HepG2 (cell line): ENCODE data around the gene NR5A2. TPM values are rescaled to one million over a fixed set of nuclear protein-coding genes. Genes with fewer than 3 reads are reported as not detected.

Experiments used
- ARID2 ChIP-seq: sonication (generic); formaldehyde crosslinking; IDR thresholded peaks from 2 replicates; pipeline ENCODE4 v1.8.1; 2022; ENCODE audit warnings: mild to moderate bottlenecking, missing genetic modification reagents, borderline replicate concordance
- CBX1 ChIP-seq: IDR thresholded peaks from one replicate; pipeline ENCODE4 v1.6.1; 2016; ENCODE audit warnings: antibody characterized with exemption, low read depth
- HNRNPL ChIP-seq: fragments of 200-400 bp; formaldehyde crosslinking; IDR thresholded peaks from 2 replicates; pipeline ENCODE4 v1.6.1; 2017; ENCODE audit warnings: mild to moderate bottlenecking, low read depth, low read length
- JDP2 ChIP-seq: sonication (generic); formaldehyde crosslinking; IDR thresholded peaks from 2 replicates; pipeline ENCODE4 v1.8.1; 2022; ENCODE audit warnings: missing genetic modification reagents, borderline replicate concordance
- MTF2 ChIP-seq: sonication (generic); formaldehyde crosslinking; IDR thresholded peaks from 2 replicates; pipeline ENCODE4 v1.5.0; 2020; ENCODE audit warnings: missing genetic modification reagents, borderline replicate concordance
- NFKB2 ChIP-seq: sonication (generic); formaldehyde crosslinking; IDR thresholded peaks from 2 replicates; pipeline ENCODE4 v1.4.0; 2020; ENCODE audit warnings: missing genetic modification reagents, borderline replicate concordance
- RAD51 ChIP-seq: fragments of 450-650 bp; IDR thresholded peaks from 2 replicates; pipeline ENCODE4 v1.6.1; 2016; ENCODE audit warnings: borderline replicate concordance
- RFX5 ChIP-seq: IDR thresholded peaks from 2 replicates; pipeline ENCODE4 v1.6.1; 2011; ENCODE audit warnings: low read depth, low read length, improper control_type of control experiment
- ZNF235 ChIP-seq: sonication (generic); formaldehyde crosslinking; IDR thresholded peaks from 2 replicates; pipeline ENCODE4 v1.8.1; 2023; ENCODE audit warnings: mild to moderate bottlenecking, missing genetic modification reagents, borderline replicate concordance
- polyA plus RNA-seq, 8 experiments: library from polyadenylated mRNA; depleted of rRNA in 3 of 8; stranded (reverse) in 7 of 8; unstranded in 1 of 8; fragments of >200 nt; fragmentation: Illumina TruSeq in 4 of 8; extraction: Trizol in 4 of 8; gene quantifications; 2 replicates each; pipeline versions ENCODE4 v1.2.1 to v1.2.3, GENCODE V29; 2011 to 2016; ENCODE audit warnings: low read depth in 4 of 8, missing spikeins in 1 of 8, mixed read lengths in 1 of 8; ENCODE audit not compliant: insufficient read depth in 1 of 8
- total RNA-seq, 5 experiments: library from RNA; depleted of rRNA; stranded (reverse); fragments of >200 nt; fragmentation: Illumina TruSeq; extraction: Trizol; gene quantifications; 2 replicates each; pipeline ENCODE4 v1.2.3, GENCODE V29; 2016; ENCODE audit warnings: low read depth in 1 of 5
- TF ChIP-seq, protein P1 (sequence below): sonication (generic); formaldehyde crosslinking; IDR thresholded peaks from 2 replicates; pipeline ENCODE4 v1.4.0; 2020; ENCODE audit warnings: missing genetic modification reagents, mild to moderate bottlenecking, borderline replicate concordance
- TF ChIP-seq, protein P2 (sequence below): IDR thresholded peaks from 2 replicates; pipeline ENCODE4 v1.6.1; 2016; ENCODE audit warnings: low read depth, missing genetic modification reagents, missing compliant biosample characterization
- TF ChIP-seq, protein P3 (sequence below): IDR thresholded peaks from 2 replicates; pipeline ENCODE4 v1.6.1; 2016; ENCODE audit warnings: low read depth, borderline replicate concordance
- TF ChIP-seq, protein P4 (sequence below): sonication (generic); formaldehyde crosslinking; IDR thresholded peaks from 2 replicates; pipeline ENCODE4 v1.4.0; 2020; ENCODE audit warnings: missing genetic modification reagents, borderline replicate concordance
- TF ChIP-seq, protein P5 (sequence below): sonication (generic); formaldehyde crosslinking; IDR thresholded peaks from 2 replicates; pipeline ENCODE4 v1.4.0; 2020; ENCODE audit warnings: missing genetic modification reagents, borderline replicate concordance

The NR5A2 gene
- total and polyA plus RNA-seq, 2 of the 13 experiments (the other 11 are each of a cell fraction or from before 2014, with no cell fraction given) = 0.24 to 2.8 TPM

DNA sequence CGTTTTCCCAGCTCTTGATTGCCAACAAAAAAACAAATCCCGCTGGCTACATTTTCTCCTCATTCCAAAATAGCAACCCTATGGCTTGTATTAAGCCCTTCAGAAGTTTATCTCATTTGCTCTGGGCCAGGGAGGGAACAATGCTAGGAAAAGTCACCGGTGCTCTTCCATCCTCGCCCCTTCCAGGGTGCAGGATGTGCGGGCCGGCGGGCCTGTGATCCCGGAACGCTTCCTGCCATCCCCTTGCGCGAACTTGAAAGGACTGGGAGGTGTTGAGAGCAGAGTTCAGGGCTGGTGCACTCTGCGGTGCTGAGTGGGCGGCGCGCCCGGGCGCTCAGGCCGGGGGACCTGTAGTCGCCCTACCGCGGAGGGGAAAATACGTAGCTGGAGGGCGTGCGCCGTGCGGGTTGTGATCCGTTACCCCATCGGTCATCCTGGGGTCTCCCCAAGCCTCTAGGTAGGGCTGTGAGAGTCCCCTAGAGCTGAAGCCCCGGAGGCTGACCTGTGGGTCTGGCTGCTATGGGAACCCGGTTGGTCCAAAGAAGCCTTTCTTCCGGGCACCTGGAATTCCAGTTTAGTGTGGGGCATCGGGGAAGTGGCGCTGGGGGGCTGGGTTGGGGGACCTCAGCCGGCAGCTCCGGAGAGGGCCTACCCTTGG lies 13.1 kb downstream of the NR5A2 start (continued):
- no peak for TF ChIP-seq RFX5
- TF ChIP-seq ZNF235 (CRISPR knock-in tag) = no peak
- no peak; the same call in 1 of the 2 replicates for TF ChIP-seq JDP2
- peak; percentile 44; the same call in 1 of the 2 replicates for TF ChIP-seq NFKB2 (CRISPR knock-in tag)
- TF ChIP-seq CBX1 = no peak
- TF ChIP-seq, protein P1, sequence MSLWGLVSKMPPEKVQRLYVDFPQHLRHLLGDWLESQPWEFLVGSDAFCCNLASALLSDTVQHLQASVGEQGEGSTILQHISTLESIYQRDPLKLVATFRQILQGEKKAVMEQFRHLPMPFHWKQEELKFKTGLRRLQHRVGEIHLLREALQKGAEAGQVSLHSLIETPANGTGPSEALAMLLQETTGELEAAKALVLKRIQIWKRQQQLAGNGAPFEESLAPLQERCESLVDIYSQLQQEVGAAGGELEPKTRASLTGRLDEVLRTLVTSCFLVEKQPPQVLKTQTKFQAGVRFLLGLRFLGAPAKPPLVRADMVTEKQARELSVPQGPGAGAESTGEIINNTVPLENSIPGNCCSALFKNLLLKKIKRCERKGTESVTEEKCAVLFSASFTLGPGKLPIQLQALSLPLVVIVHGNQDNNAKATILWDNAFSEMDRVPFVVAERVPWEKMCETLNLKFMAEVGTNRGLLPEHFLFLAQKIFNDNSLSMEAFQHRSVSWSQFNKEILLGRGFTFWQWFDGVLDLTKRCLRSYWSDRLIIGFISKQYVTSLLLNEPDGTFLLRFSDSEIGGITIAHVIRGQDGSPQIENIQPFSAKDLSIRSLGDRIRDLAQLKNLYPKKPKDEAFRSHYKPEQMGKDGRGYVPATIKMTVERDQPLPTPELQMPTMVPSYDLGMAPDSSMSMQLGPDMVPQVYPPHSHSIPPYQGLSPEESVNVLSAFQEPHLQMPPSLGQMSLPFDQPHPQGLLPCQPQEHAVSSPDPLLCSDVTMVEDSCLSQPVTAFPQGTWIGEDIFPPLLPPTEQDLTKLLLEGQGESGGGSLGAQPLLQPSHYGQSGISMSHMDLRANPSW (CRISPR knock-in tag) = no peak
- TF ChIP-seq, protein P2, sequence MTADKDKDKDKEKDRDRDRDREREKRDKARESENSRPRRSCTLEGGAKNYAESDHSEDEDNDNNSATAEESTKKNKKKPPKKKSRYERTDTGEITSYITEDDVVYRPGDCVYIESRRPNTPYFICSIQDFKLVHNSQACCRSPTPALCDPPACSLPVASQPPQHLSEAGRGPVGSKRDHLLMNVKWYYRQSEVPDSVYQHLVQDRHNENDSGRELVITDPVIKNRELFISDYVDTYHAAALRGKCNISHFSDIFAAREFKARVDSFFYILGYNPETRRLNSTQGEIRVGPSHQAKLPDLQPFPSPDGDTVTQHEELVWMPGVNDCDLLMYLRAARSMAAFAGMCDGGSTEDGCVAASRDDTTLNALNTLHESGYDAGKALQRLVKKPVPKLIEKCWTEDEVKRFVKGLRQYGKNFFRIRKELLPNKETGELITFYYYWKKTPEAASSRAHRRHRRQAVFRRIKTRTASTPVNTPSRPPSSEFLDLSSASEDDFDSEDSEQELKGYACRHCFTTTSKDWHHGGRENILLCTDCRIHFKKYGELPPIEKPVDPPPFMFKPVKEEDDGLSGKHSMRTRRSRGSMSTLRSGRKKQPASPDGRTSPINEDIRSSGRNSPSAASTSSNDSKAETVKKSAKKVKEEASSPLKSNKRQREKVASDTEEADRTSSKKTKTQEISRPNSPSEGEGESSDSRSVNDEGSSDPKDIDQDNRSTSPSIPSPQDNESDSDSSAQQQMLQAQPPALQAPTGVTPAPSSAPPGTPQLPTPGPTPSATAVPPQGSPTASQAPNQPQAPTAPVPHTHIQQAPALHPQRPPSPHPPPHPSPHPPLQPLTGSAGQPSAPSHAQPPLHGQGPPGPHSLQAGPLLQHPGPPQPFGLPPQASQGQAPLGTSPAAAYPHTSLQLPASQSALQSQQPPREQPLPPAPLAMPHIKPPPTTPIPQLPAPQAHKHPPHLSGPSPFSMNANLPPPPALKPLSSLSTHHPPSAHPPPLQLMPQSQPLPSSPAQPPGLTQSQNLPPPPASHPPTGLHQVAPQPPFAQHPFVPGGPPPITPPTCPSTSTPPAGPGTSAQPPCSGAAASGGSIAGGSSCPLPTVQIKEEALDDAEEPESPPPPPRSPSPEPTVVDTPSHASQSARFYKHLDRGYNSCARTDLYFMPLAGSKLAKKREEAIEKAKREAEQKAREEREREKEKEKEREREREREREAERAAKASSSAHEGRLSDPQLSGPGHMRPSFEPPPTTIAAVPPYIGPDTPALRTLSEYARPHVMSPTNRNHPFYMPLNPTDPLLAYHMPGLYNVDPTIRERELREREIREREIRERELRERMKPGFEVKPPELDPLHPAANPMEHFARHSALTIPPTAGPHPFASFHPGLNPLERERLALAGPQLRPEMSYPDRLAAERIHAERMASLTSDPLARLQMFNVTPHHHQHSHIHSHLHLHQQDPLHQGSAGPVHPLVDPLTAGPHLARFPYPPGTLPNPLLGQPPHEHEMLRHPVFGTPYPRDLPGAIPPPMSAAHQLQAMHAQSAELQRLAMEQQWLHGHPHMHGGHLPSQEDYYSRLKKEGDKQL (CRISPR knock-in tag) = no peak
- TF ChIP-seq, protein P3, sequence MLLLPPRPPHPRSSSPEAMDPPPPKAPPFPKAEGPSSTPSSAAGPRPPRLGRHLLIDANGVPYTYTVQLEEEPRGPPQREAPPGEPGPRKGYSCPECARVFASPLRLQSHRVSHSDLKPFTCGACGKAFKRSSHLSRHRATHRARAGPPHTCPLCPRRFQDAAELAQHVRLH = peak; percentile 64; the same call in 1 of the 2 replicates
- TF ChIP-seq HNRNPL = 0 out of 2 replicates have a peak, but pooled peaks have one; percentile 54
- TF ChIP-seq ARID2 (CRISPR knock-in tag) = no peak
- TF ChIP-seq RAD51 = no peak
- TF ChIP-seq, protein P4, sequence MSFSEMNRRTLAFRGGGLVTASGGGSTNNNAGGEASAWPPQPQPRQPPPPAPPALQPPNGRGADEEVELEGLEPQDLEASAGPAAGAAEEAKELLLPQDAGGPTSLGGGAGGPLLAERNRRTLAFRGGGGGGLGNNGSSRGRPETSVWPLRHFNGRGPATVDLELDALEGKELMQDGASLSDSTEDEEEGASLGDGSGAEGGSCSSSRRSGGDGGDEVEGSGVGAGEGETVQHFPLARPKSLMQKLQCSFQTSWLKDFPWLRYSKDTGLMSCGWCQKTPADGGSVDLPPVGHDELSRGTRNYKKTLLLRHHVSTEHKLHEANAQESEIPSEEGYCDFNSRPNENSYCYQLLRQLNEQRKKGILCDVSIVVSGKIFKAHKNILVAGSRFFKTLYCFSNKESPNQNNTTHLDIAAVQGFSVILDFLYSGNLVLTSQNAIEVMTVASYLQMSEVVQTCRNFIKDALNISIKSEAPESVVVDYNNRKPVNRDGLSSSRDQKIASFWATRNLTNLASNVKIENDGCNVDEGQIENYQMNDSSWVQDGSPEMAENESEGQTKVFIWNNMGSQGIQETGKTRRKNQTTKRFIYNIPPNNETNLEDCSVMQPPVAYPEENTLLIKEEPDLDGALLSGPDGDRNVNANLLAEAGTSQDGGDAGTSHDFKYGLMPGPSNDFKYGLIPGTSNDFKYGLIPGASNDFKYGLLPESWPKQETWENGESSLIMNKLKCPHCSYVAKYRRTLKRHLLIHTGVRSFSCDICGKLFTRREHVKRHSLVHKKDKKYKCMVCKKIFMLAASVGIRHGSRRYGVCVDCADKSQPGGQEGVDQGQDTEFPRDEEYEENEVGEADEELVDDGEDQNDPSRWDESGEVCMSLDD (CRISPR knock-in tag) = no peak
- TF ChIP-seq, protein P5, sequence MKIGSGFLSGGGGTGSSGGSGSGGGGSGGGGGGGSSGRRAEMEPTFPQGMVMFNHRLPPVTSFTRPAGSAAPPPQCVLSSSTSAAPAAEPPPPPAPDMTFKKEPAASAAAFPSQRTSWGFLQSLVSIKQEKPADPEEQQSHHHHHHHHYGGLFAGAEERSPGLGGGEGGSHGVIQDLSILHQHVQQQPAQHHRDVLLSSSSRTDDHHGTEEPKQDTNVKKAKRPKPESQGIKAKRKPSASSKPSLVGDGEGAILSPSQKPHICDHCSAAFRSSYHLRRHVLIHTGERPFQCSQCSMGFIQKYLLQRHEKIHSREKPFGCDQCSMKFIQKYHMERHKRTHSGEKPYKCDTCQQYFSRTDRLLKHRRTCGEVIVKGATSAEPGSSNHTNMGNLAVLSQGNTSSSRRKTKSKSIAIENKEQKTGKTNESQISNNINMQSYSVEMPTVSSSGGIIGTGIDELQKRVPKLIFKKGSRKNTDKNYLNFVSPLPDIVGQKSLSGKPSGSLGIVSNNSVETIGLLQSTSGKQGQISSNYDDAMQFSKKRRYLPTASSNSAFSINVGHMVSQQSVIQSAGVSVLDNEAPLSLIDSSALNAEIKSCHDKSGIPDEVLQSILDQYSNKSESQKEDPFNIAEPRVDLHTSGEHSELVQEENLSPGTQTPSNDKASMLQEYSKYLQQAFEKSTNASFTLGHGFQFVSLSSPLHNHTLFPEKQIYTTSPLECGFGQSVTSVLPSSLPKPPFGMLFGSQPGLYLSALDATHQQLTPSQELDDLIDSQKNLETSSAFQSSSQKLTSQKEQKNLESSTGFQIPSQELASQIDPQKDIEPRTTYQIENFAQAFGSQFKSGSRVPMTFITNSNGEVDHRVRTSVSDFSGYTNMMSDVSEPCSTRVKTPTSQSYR (CRISPR knock-in tag) = no peak
- TF ChIP-seq MTF2 (CRISPR knock-in tag) = peak; percentile 79
